H1 (cell line): ENCODE data around the gene FRMD4B. TPM values are rescaled to one million over a fixed set of nuclear protein-coding genes. Genes with fewer than 3 reads are reported as not detected.

Experiments used
- CTCF ChIA-PET: fragments of 300-600 bp; sonication (Branson Sonifier 250); formaldehyde crosslinking; loops from one replicate; lab custom pipeline; 2021; ENCODE audit not compliant: partially characterized antibody; lab: Charles Lee
- POLR2A ChIA-PET: fragments of 300-600 bp; sonication (Branson Sonifier 250); formaldehyde crosslinking; loops from one replicate; lab custom pipeline; 2021; ENCODE audit warnings: inconsistent platforms; ENCODE audit not compliant: partially characterized antibody; lab: Charles Lee
- DNase-seq, 2 experiments: peaks; one replicate each; pipeline versions ENCODE4 v3.0.0 to v3.0.0-alpha.2; 2010 to 2022; ENCODE audit warnings: low spot score in 2 of 2, low read depth in 1 of 2, mixed read lengths in 1 of 2
- FAIRE-seq: peaks from 2 replicates; lab custom pipeline; 2011; peaks lifted over from hg19 to GRCh38; lab: Jason Lieb, UNC
- H2AFZ ChIP-seq: 2 replicates; pipeline ENCODE4 v1.8.1; 2012; ENCODE audit warnings: low read length, inconsistent platforms
- H2AK5ac ChIP-seq: 2 replicates; pipeline ENCODE4 v1.6.1; 2013; ENCODE audit warnings: low read depth, low read length
- H2BK120ac ChIP-seq: replicated peaks from 2 replicates; pipeline ENCODE3; 2013; ENCODE audit warnings: low read depth, low read length, inconsistent platforms
- H2BK12ac ChIP-seq: 2 replicates; pipeline ENCODE4 v1.6.1; 2013; ENCODE audit warnings: low read depth, low read length
- H2BK15ac ChIP-seq: 2 replicates; pipeline ENCODE4 v1.6.1; 2013; ENCODE audit warnings: low read length
- H2BK20ac ChIP-seq: 2 replicates; pipeline ENCODE4 v1.6.1; 2013; ENCODE audit warnings: low read length
- H2BK5ac ChIP-seq: 2 replicates; pipeline ENCODE4 v1.6.1; 2013; ENCODE audit warnings: low read depth, low read length
- H3K14ac ChIP-seq: 2 replicates; pipeline ENCODE4 v1.6.1; 2013; ENCODE audit warnings: inconsistent platforms; ENCODE audit not compliant: insufficient read length
- H3K18ac ChIP-seq: 2 replicates; pipeline ENCODE4 v1.6.1; 2013; ENCODE audit warnings: low read length; ENCODE audit errors: extremely low read depth
- H3K23ac ChIP-seq: 2 replicates; pipeline ENCODE4 v1.6.1; 2013; ENCODE audit warnings: inconsistent platforms; ENCODE audit not compliant: insufficient read length
- H3K23me2 ChIP-seq: 2 replicates; pipeline ENCODE4 v1.6.1; 2013; ENCODE audit warnings: low read depth, low read length
- H3K27ac ChIP-seq: 2 replicates; pipeline ENCODE4 v1.6.1; 2011; ENCODE audit warnings: low read depth, low read length, inconsistent platforms
- H3K27me3 ChIP-seq, 4 experiments: replicated peaks in 1 of 4; 1 replicate in 1 of 4; 2 replicates in 3 of 4; pipeline versions ENCODE4 v1.6.1 to v1.8.1; 2011 to 2013; ENCODE audit warnings: low read length in 3 of 4, mild to moderate bottlenecking in 3 of 4, inconsistent platforms in 2 of 4, mixed read lengths in 2 of 4, moderate library complexity in 1 of 4; ENCODE audit not compliant: control insufficient read depth in 3 of 4, insufficient read depth in 3 of 4; ENCODE audit errors: extremely low read depth in 1 of 4
- H3K36me3 ChIP-seq, 4 experiments: 2 replicates each; pipeline versions ENCODE4 v1.6.1 to v1.8.1; 2011 to 2013; ENCODE audit warnings: mild to moderate bottlenecking in 4 of 4, low read length in 3 of 4, moderate library complexity in 2 of 4, control low read depth in 1 of 4, inconsistent platforms in 1 of 4; ENCODE audit not compliant: insufficient read depth in 4 of 4, control insufficient read depth in 2 of 4
- H3K4ac ChIP-seq: replicated peaks from 2 replicates; pipeline ENCODE3; 2013; ENCODE audit warnings: low read length, low read depth, mixed read lengths, inconsistent platforms; ENCODE audit not compliant: insufficient read length
- H3K4me1 ChIP-seq, 4 experiments: replicated peaks in 1 of 4; 1 replicate in 1 of 4; 2 replicates in 3 of 4; pipeline versions ENCODE4 v1.6.1 to v1.8.1; 2011 to 2013; ENCODE audit warnings: low read length in 3 of 4, inconsistent platforms in 2 of 4, mixed read lengths in 1 of 4; ENCODE audit not compliant: insufficient read depth in 4 of 4, control insufficient read depth in 3 of 4
- H3K4me2 ChIP-seq, 2 experiments: 2 replicates each; pipeline versions ENCODE4 v1.6.1 to v1.8.1; 2011 to 2013; ENCODE audit warnings: low read depth in 2 of 2, low read length in 2 of 2, control low read depth in 1 of 2, inconsistent platforms in 1 of 2, mild to moderate bottlenecking in 1 of 2; ENCODE audit not compliant: insufficient read depth in 1 of 2
- H3K4me3 ChIP-seq, 4 experiments: fragments of 200-600, 300-600 bp in 1 of 4; sonication (generic), shearing (Covaris generic), sonication (Bioruptor Twin) in 1 of 4; 2 replicates each; pipeline versions ENCODE4 v1.5.1 to v1.8.1; 2011 to 2016; ENCODE audit warnings: low read length in 4 of 4, low read depth in 3 of 4, control low read depth in 2 of 4, inconsistent platforms in 2 of 4, mild to moderate bottlenecking in 2 of 4, mixed read lengths in 1 of 4, moderate library complexity in 1 of 4; ENCODE audit not compliant: insufficient read depth in 2 of 4; ENCODE audit errors: extremely low read depth in 1 of 4
- H3K56ac ChIP-seq: replicated peaks from 2 replicates; pipeline ENCODE3; 2013; ENCODE audit warnings: low read depth, mild to moderate bottlenecking, mixed read lengths, low read length, inconsistent platforms; ENCODE audit not compliant: insufficient read length
- H3K79me1 ChIP-seq: 2 replicates; pipeline ENCODE4 v1.6.1; 2013; ENCODE audit warnings: low read depth, low read length, control low read depth
- H3K79me2 ChIP-seq, 2 experiments: 2 replicates each; pipeline versions ENCODE4 v1.6.1 to v1.8.1; 2012 to 2013; ENCODE audit warnings: low read length in 2 of 2, mild to moderate bottlenecking in 2 of 2, inconsistent platforms in 1 of 2; ENCODE audit not compliant: insufficient read depth in 2 of 2, control insufficient read depth in 1 of 2
- H3K9ac ChIP-seq, 4 experiments: replicated peaks in 1 of 4; 1 replicate in 1 of 4; 2 replicates in 3 of 4; pipeline versions ENCODE4 v1.6.1 to v1.8.1; 2011 to 2013; ENCODE audit warnings: low read depth in 3 of 4, low read length in 3 of 4, control low read depth in 2 of 4, mild to moderate bottlenecking in 2 of 4, moderate library complexity in 2 of 4, inconsistent platforms in 1 of 4; ENCODE audit errors: extremely low read depth in 1 of 4
- H3K9me3 ChIP-seq, 2 experiments: 2 replicates each; pipeline versions ENCODE4 v1.6.1 to v1.8.1; 2012 to 2013; ENCODE audit warnings: mild to moderate bottlenecking in 2 of 2, moderate library complexity in 2 of 2, control low read depth in 1 of 2, inconsistent platforms in 1 of 2, low read depth in 1 of 2, low read length in 1 of 2, mixed read lengths in 1 of 2; ENCODE audit not compliant: insufficient read depth in 2 of 2
- H4K20me1 ChIP-seq, 2 experiments: replicated peaks in 1 of 2; 2 replicates each; pipeline versions ENCODE3 to v1.8.1; 2011 to 2013; ENCODE audit warnings: inconsistent platforms in 2 of 2, low read length in 2 of 2, mild to moderate bottlenecking in 1 of 2; ENCODE audit not compliant: insufficient read depth in 2 of 2, control insufficient read depth in 1 of 2
- H4K5ac ChIP-seq: 2 replicates; pipeline ENCODE4 v1.6.1; 2013; ENCODE audit warnings: low read length, low read depth, mixed read lengths, inconsistent platforms; ENCODE audit not compliant: insufficient read length
- H4K8ac ChIP-seq: 2 replicates; pipeline ENCODE4 v1.8.0; 2013; ENCODE audit warnings: mild to moderate bottlenecking, moderate library complexity, low read length, inconsistent platforms; ENCODE audit not compliant: insufficient read depth; ENCODE audit errors: extremely low read depth
- H4K91ac ChIP-seq: replicated peaks from 2 replicates; pipeline ENCODE3; 2013; ENCODE audit warnings: low read length, mixed read lengths, inconsistent platforms; ENCODE audit not compliant: insufficient read length
- ASH2L ChIP-seq: fragments of 200-600, 300-600 bp; sonication (generic); IDR thresholded peaks from one replicate; pipeline ENCODE4 v1.7.1; 2017; ENCODE audit warnings: low read length
- BACH1 ChIP-seq: IDR thresholded peaks from 2 replicates; pipeline ENCODE4 v1.6.1; 2012; ENCODE audit warnings: low read length, improper control_type of control experiment
- BRCA1 ChIP-seq: IDR thresholded peaks from 2 replicates; pipeline ENCODE4 v1.6.1; 2012; ENCODE audit warnings: low read depth, low read length, improper control_type of control experiment
- CHD2 ChIP-seq: IDR thresholded peaks from 2 replicates; pipeline ENCODE4 v1.6.1; 2012; ENCODE audit warnings: low read length, improper control_type of control experiment
- KDM1A ChIP-seq: fragments of 200-600, 300-600 bp; sonication (generic); IDR thresholded peaks from 2 replicates; pipeline ENCODE4 v1.7.1; 2016; ENCODE audit warnings: mild to moderate bottlenecking, low read length, borderline replicate concordance
- KDM5A ChIP-seq: fragments of 200-600 bp; IDR thresholded peaks from 2 replicates; pipeline ENCODE4 v1.7.1; 2012; ENCODE audit warnings: mild to moderate bottlenecking, low read length, inconsistent platforms, mixed read lengths
- MAFK ChIP-seq: IDR thresholded peaks from 2 replicates; pipeline ENCODE4 v1.6.1; 2012; ENCODE audit warnings: low read depth, mild to moderate bottlenecking, improper control_type of control experiment, low read length
- PHF8 ChIP-seq: fragments of 200-600 bp; sonication (generic); conservative IDR thresholded peaks from 2 replicates; pipeline ENCODE4 v1.7.1; 2012; ENCODE audit warnings: low read depth, mild to moderate bottlenecking, inconsistent platforms, low read length, moderate library complexity
- POLR2A ChIP-seq, 2 experiments: IDR thresholded peaks; 1 replicate in 1 of 2; 2 replicates in 1 of 2; pipeline ENCODE4 v1.6.1; 2011; ENCODE audit warnings: low read depth in 2 of 2, low read length in 2 of 2, mild to moderate bottlenecking in 2 of 2; ENCODE audit errors: control extremely low read depth in 1 of 2
- POLR2AphosphoS5 ChIP-seq: IDR thresholded peaks from 2 replicates; pipeline ENCODE4 v1.6.1; 2011; ENCODE audit warnings: low read depth, low read length
- RAD21 ChIP-seq, 2 experiments: IDR thresholded peaks in 1 of 2; conservative IDR thresholded peaks in 1 of 2; 2 replicates each; pipeline ENCODE4 v1.6.1; 2011; ENCODE audit warnings: low read depth in 2 of 2, low read length in 2 of 2, improper control_type of control experiment in 1 of 2, inconsistent platforms in 1 of 2, mild to moderate bottlenecking in 1 of 2, moderate library complexity in 1 of 2
- RXRA ChIP-seq: IDR thresholded peaks from 2 replicates; pipeline ENCODE4 v1.6.1; 2011; ENCODE audit warnings: low read depth, mild to moderate bottlenecking, low read length, moderate library complexity; ENCODE audit not compliant: insufficient read depth
- SIRT6 ChIP-seq: IDR thresholded peaks from one replicate; pipeline ENCODE4 v1.7.1; 2012; ENCODE audit warnings: low read length, inconsistent platforms
- SIX5 ChIP-seq: IDR thresholded peaks from 2 replicates; pipeline ENCODE4 v1.6.1; 2011; ENCODE audit warnings: mild to moderate bottlenecking, low read depth, low read length
- SP1 ChIP-seq: IDR thresholded peaks from 2 replicates; pipeline ENCODE4 v1.6.1; 2011; ENCODE audit warnings: low read depth, low read length
- YY1 ChIP-seq: IDR thresholded peaks from 2 replicates; pipeline ENCODE4 v1.6.1; 2011; ENCODE audit warnings: low read depth, mild to moderate bottlenecking, low read length
- ZNF274 ChIP-seq: IDR thresholded peaks from 2 replicates; pipeline ENCODE4 v1.7.0; 2012; ENCODE audit warnings: low read length, borderline replicate concordance; ENCODE audit errors: extremely low read depth
- WGBS, 2 experiments: shearing (Covaris generic) in 1 of 2; methylation state at CpG; one replicate each; pipeline versions ENCODE4 v1.1.6 to v1.1.7; 2013 to 2015; ENCODE audit warnings: low lambda C conversion rate in 2 of 2, mixed read lengths in 2 of 2, inconsistent platforms in 1 of 2, low coverage in 1 of 2, missing lambda C conversion rate in 1 of 2; ENCODE audit not compliant: insufficient replicate concordance in 2 of 2, insufficient coverage in 1 of 2, insufficient read length in 1 of 2; ENCODE audit errors: extremely low coverage in 1 of 2, missing lambda C conversion rate in 1 of 2; 5-methylcytosine and 5-hydroxymethylcytosine counted together
- polyA plus RNA-seq, 7 experiments: library from polyadenylated mRNA; depleted of rRNA in 3 of 7; stranded (reverse) in 5 of 7; unstranded in 2 of 7; fragments of >200 nt in 5 of 7; fragments of 200-250 nt in 2 of 7; gene quantifications; 1 replicate in 5 of 7; 2 replicates in 1 of 7; 4 replicates in 1 of 7; pipeline versions ENCODE4 v1.2.1 to v1.2.3, GENCODE V29; 2011 to 2013; ENCODE audit warnings: missing spikeins in 2 of 7, mixed read lengths in 2 of 7
- total RNA-seq: library from RNA; stranded (reverse); fragmentation: NEBNext Ultra II Directional; extraction: Animal tissue kit (Norgen Biotek cat#: 25700); gene quantifications from 2 replicates; pipeline ENCODE4 v1.2.1, GENCODE V29; 2021

FRMD4B gene
- total and polyA plus RNA-seq, 2 of the 8 experiments (the other 6 are each of a cell fraction or from before 2014, with no cell fraction given) = 2.7 to 7.2 TPM

- Histone ChIP-seq H3K4ac (no peak overlapping the region), H3K23ac (no peak overlapping the region), H3K9me3 (no peaks in the 10 kb centered on the region), H2AFZ (no peak overlapping the region), H3K4me2 (no peak overlapping the region), H2BK120ac (no peak overlapping the region), H2BK15ac (no peak overlapping the region), H3K27ac (no peak overlapping the region), H3K4me3 (no peak overlapping the region), H3K14ac (no peak overlapping the region), H3K18ac (no peak overlapping the region), H4K20me1 (no peaks in the 10 kb centered on the region), H2BK20ac (no peak overlapping the region), H4K8ac (no peak overlapping the region), H4K5ac (no peak overlapping the region), H3K79me2 (no peaks in the 10 kb centered on the region), H2AK5ac (no peak overlapping the region), H3K4me1 (no peaks in the 10 kb centered on the region), H3K56ac (no peak overlapping the region), H3K79me1 (no peaks in the 10 kb centered on the region), H3K27me3 (no peaks in the 10 kb centered on the region), H4K91ac (no peak overlapping the region), H2BK5ac (no peak overlapping the region), H3K36me3 (no peaks in the 10 kb centered on the region), H3K23me2 (no peaks in the 10 kb centered on the region), H3K9ac (no peak overlapping the region), H2BK12ac (no peak overlapping the region)
- ChIA-PET CTCF (interaction anchor here (0.7 to 3.1 kb wide), 3 partner anchors 9 to 210 kb away, joined by 3 to 11 read pairs (median 4); no protein-coding TSS in a partner anchor), POLR2A (no interaction called here)
- 91% methylated on average over 10 of the region's 10 CpGs; no CpG with 5 or more reads in 1 of the 2 experiments for WGBS, 2 experiments
- TF ChIP-seq ASH2L (no peak), POLR2A (IDR thresholded peaks at IDR 0.05; ENCODE audit: control extremely low read depth in 1 of 2, low read depth in 2 of 2, low read length in 2 of 2) (no peak), ZNF274 (no peak), RAD21 (IDR thresholded peaks at IDR 0.05 in 1 of 2, conservative IDR thresholded peaks at IDR 0.05 in 1 of 2; ENCODE audit: low read depth in 2 of 2, low read length in 2 of 2) (no peak), SIRT6 (no peak), POLR2AphosphoS5 (no peak), SIX5 (no peak), PHF8 (no peak), CHD2 (no peak), RXRA (no peak), SP1 (no peak), BRCA1 (no peak), KDM5A (no peak), MAFK (no peak), BACH1 (no peak), YY1 (no peak), KDM1A (no peak)
- DNase-seq = no peak
- FAIRE-seq = no peak
Measured at GRCh38 chr3:69330891-69331400, 54.9 kb downstream of the FRMD4B start.
